Measurements from ENCODE around the gene CMKLR1. TPM values are rescaled to one million over a fixed set of nuclear protein-coding genes. Genes with fewer than 3 reads are reported as not detected.

The CMKLR1 gene
- total RNA-seq, 1 experiment from 2014 or later: 0.15 TPM

DNA sequence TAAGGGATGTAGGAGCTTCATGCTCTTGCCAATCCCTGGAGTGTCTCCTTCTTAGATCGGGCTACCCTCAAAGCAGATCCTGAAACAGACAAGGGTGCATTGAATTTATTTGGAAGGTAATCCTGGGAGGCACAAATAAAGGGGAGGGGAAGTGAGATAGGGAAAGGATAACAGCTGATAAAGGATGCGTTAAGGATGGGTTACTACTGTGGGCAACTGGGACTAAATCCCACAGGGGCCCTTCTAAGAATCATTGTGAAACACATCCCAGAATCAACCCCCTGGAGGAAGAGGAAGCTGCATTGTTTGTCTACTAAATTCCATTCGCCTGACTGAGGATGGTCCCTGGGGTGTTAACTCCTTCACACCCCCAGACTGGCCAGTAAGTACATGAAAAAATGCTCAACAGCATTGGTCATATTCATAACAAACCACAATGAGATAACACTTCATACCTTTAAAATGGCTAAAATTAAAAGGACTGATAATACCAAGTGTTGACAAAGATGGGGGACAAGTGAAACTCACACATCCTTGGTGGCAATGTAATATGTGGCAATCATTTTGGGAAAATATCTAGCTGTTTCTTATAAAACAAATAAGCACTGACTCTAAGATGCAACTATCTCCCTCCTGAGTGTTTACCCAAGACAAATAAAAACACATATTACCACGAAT, 37.0 kb upstream of the CMKLR1 start:
- Histone ChIP-seq H2AFZ (ENCODE audit: low read depth, low read length, poor library complexity, severe bottlenecking) (no peak overlapping the region), H3K9me3 (ENCODE audit: control insufficient read depth in 1 of 2, insufficient read depth in 1 of 2, low read depth in 1 of 2, low read length in 2 of 2) (peaks cover 3 to 7% of the 10 kb centered on the region in 2 experiments; a peak in 1 of 4 replicates), H3K9me2 (ENCODE audit: insufficient read depth) (no peaks in the 10 kb centered on the region), H3K4me2 (ENCODE audit: low read length) (no peak overlapping the region), H3K9ac (ENCODE audit: low read length) (no peak overlapping the region), H3K27me3 (ENCODE audit: insufficient read depth, low read length) (no peaks in the 10 kb centered on the region; the same call in 1 of the 2 replicates), H3K79me2 (ENCODE audit: insufficient read depth, low read length) (no peaks in the 10 kb centered on the region), H3K4me3 (replicated peaks in 1 of 2; ENCODE audit: low read depth in 1 of 2, low read length in 2 of 2) (no peak overlapping the region), H3K36me3 (ENCODE audit: control insufficient read depth in 1 of 2, insufficient read depth in 2 of 2, low read length in 2 of 2) (no peaks in the 10 kb centered on the region), H3K27ac (ENCODE audit: low read depth, low read length) (no peak overlapping the region), H3K4me1 (ENCODE audit: control insufficient read depth in 1 of 2, insufficient read depth in 2 of 2, low read length in 2 of 2) (no peaks in the 10 kb centered on the region), H4K20me1 (ENCODE audit: insufficient read depth) (no peaks in the 10 kb centered on the region)
- ChIA-PET POLR2A (no interaction called here), CTCF (no interaction called here), RAD21 (ENCODE audit: low non-redundant PET in 1 of 2, low total read pairs in 2 of 2, uncharacterized antibody in 2 of 2, unreplicated experiment in 2 of 2) (no interaction called here)
- no peak for ATAC-seq
- no TSS peak for BruUV-seq (replicated peaks)
- no peak for DNase-seq (ENCODE audit: low read depth, low spot score)
- TF ChIP-seq, protein P1, sequence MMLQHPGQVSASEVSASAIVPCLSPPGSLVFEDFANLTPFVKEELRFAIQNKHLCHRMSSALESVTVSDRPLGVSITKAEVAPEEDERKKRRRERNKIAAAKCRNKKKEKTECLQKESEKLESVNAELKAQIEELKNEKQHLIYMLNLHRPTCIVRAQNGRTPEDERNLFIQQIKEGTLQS (IDR thresholded peaks at IDR 0.05): no peak
- TF ChIP-seq ELF1 (IDR thresholded peaks at IDR 0.05; ENCODE audit: borderline replicate concordance, low read depth): no peak
- TF ChIP-seq EZH2phosphoT487 (IDR thresholded peaks at IDR 0.05; ENCODE audit: borderline replicate concordance): no peak
- no peak for TF ChIP-seq TCF7L2 (IDR thresholded peaks at IDR 0.05; ENCODE audit: borderline replicate concordance, extremely low read depth, insufficient read depth, insufficient read length)
- TF ChIP-seq POLR2AphosphoS5 (IDR thresholded peaks at IDR 0.05; ENCODE audit: low read depth, low read length): no peak
- no peak for TF ChIP-seq YY1 (IDR thresholded peaks at IDR 0.05; ENCODE audit: extremely low read depth, insufficient replicate concordance, low read depth, low read length)
- TF ChIP-seq, protein P2, sequence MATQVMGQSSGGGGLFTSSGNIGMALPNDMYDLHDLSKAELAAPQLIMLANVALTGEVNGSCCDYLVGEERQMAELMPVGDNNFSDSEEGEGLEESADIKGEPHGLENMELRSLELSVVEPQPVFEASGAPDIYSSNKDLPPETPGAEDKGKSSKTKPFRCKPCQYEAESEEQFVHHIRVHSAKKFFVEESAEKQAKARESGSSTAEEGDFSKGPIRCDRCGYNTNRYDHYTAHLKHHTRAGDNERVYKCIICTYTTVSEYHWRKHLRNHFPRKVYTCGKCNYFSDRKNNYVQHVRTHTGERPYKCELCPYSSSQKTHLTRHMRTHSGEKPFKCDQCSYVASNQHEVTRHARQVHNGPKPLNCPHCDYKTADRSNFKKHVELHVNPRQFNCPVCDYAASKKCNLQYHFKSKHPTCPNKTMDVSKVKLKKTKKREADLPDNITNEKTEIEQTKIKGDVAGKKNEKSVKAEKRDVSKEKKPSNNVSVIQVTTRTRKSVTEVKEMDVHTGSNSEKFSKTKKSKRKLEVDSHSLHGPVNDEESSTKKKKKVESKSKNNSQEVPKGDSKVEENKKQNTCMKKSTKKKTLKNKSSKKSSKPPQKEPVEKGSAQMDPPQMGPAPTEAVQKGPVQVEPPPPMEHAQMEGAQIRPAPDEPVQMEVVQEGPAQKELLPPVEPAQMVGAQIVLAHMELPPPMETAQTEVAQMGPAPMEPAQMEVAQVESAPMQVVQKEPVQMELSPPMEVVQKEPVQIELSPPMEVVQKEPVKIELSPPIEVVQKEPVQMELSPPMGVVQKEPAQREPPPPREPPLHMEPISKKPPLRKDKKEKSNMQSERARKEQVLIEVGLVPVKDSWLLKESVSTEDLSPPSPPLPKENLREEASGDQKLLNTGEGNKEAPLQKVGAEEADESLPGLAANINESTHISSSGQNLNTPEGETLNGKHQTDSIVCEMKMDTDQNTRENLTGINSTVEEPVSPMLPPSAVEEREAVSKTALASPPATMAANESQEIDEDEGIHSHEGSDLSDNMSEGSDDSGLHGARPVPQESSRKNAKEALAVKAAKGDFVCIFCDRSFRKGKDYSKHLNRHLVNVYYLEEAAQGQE (IDR thresholded peaks at IDR 0.05; ENCODE audit: low read depth): no peak
- no peak for TF ChIP-seq EGR1 (IDR thresholded peaks at IDR 0.05; ENCODE audit: low read depth)
- no peak for TF ChIP-seq RAD21 (IDR thresholded peaks at IDR 0.05; ENCODE audit: low read depth)
- TF ChIP-seq SRF (IDR thresholded peaks at IDR 0.05; ENCODE audit: low read depth): no peak
- TF ChIP-seq ZNF274 (IDR thresholded peaks at IDR 0.05; ENCODE audit: low read depth, low read length): no peak
- TF ChIP-seq JUND (IDR thresholded peaks at IDR 0.05): no peak
- TF ChIP-seq, protein P3, sequence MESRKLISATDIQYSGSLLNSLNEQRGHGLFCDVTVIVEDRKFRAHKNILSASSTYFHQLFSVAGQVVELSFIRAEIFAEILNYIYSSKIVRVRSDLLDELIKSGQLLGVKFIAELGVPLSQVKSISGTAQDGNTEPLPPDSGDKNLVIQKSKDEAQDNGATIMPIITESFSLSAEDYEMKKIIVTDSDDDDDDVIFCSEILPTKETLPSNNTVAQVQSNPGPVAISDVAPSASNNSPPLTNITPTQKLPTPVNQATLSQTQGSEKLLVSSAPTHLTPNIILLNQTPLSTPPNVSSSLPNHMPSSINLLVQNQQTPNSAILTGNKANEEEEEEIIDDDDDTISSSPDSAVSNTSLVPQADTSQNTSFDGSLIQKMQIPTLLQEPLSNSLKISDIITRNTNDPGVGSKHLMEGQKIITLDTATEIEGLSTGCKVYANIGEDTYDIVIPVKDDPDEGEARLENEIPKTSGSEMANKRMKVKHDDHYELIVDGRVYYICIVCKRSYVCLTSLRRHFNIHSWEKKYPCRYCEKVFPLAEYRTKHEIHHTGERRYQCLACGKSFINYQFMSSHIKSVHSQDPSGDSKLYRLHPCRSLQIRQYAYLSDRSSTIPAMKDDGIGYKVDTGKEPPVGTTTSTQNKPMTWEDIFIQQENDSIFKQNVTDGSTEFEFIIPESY (IDR thresholded peaks at IDR 0.05; ENCODE audit: extremely low read depth, insufficient replicate concordance, low read length): no peak
- TF ChIP-seq SP1 (IDR thresholded peaks at IDR 0.05; ENCODE audit: low read depth): no peak
- TF ChIP-seq, protein P4, sequence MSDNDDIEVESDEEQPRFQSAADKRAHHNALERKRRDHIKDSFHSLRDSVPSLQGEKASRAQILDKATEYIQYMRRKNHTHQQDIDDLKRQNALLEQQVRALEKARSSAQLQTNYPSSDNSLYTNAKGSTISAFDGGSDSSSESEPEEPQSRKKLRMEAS (IDR thresholded peaks at IDR 0.05): no peak
- TF ChIP-seq ZFX (IDR thresholded peaks at IDR 0.05): no peak
- no peak for TF ChIP-seq POLR2A (IDR thresholded peaks at IDR 0.05; ENCODE audit: borderline replicate concordance, extremely low read depth, insufficient read depth, insufficient read length)
- no peak for TF ChIP-seq FOSL1 (IDR thresholded peaks at IDR 0.05; ENCODE audit: low read depth)
- TF ChIP-seq, protein P5, sequence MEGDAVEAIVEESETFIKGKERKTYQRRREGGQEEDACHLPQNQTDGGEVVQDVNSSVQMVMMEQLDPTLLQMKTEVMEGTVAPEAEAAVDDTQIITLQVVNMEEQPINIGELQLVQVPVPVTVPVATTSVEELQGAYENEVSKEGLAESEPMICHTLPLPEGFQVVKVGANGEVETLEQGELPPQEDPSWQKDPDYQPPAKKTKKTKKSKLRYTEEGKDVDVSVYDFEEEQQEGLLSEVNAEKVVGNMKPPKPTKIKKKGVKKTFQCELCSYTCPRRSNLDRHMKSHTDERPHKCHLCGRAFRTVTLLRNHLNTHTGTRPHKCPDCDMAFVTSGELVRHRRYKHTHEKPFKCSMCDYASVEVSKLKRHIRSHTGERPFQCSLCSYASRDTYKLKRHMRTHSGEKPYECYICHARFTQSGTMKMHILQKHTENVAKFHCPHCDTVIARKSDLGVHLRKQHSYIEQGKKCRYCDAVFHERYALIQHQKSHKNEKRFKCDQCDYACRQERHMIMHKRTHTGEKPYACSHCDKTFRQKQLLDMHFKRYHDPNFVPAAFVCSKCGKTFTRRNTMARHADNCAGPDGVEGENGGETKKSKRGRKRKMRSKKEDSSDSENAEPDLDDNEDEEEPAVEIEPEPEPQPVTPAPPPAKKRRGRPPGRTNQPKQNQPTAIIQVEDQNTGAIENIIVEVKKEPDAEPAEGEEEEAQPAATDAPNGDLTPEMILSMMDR (IDR thresholded peaks at IDR 0.05 in 2 of 3, conservative IDR thresholded peaks at IDR 0.05 in 1 of 3; ENCODE audit: borderline replicate concordance in 1 of 3, insufficient read depth in 1 of 3, low read depth in 2 of 3, low read length in 2 of 3): no peak
- intact Hi-C loops (cut with micrococcal nuclease): no loop called here
